Neuronal stem cell (in vitro differentiated cells): ENCODE results near the gene RNF152.

Experiments used
- DNase-seq: peaks from one replicate; pipeline ENCODE4 v3.0.0-alpha.2; 2013; ENCODE audit warnings: low spot score
- H2AFZ ChIP-seq: one replicate; pipeline ENCODE4 v1.6.1; 2013; ENCODE audit warnings: mild to moderate bottlenecking, low read length, inconsistent platforms
- H2AK5ac ChIP-seq: 2 replicates; pipeline ENCODE4 v1.6.1; 2013; ENCODE audit warnings: low read depth, mild to moderate bottlenecking, inconsistent platforms, low read length, moderate library complexity, mixed read lengths
- H2BK120ac ChIP-seq: 2 replicates; pipeline ENCODE4 v1.6.1; 2013; ENCODE audit warnings: low read depth, mild to moderate bottlenecking, inconsistent platforms, low read length, moderate library complexity, mixed read lengths
- H2BK12ac ChIP-seq: one replicate; pipeline ENCODE4 v1.6.1; 2013; ENCODE audit warnings: low read length, inconsistent platforms
- H2BK15ac ChIP-seq: 2 replicates; pipeline ENCODE4 v1.6.1; 2013; ENCODE audit warnings: mild to moderate bottlenecking, low read length, inconsistent platforms, mixed read lengths
- H2BK5ac ChIP-seq: one replicate; pipeline ENCODE4 v1.6.1; 2013; ENCODE audit warnings: inconsistent platforms, mild to moderate bottlenecking, low read length, moderate library complexity
- H3K14ac ChIP-seq: one replicate; pipeline ENCODE4 v1.6.1; 2013; ENCODE audit warnings: low read length, inconsistent platforms
- H3K18ac ChIP-seq: 2 replicates; pipeline ENCODE4 v1.6.1; 2013; ENCODE audit warnings: low read length, inconsistent platforms
- H3K23ac ChIP-seq: 2 replicates; pipeline ENCODE4 v1.6.1; 2013; ENCODE audit warnings: low read depth, mild to moderate bottlenecking, mixed read lengths, low read length, inconsistent platforms; ENCODE audit not compliant: poor library complexity
- H3K27ac ChIP-seq: replicated peaks from 3 replicates; pipeline ENCODE4 v1.5.1; 2013; ENCODE audit warnings: low read length, inconsistent platforms
- H3K27me3 ChIP-seq, 3 experiments: 2 replicates each; pipeline ENCODE4 v1.6.1; 2013; ENCODE audit warnings: low read length in 3 of 3, mild to moderate bottlenecking in 2 of 3, inconsistent platforms in 1 of 3, low read depth in 1 of 3, mixed read lengths in 1 of 3, moderate library complexity in 1 of 3; ENCODE audit not compliant: control insufficient read depth in 3 of 3, insufficient read depth in 3 of 3
- H3K36me3 ChIP-seq, 2 donors: replicated peaks in 1 of 2; 2 replicates each; pipeline ENCODE4 v1.6.1; 2013; ENCODE audit warnings: low read length in 2 of 2; ENCODE audit not compliant: control insufficient read depth in 2 of 2, insufficient read depth in 2 of 2
- H3K4ac ChIP-seq: 2 replicates; pipeline ENCODE4 v1.6.1; 2013; ENCODE audit warnings: inconsistent platforms, mild to moderate bottlenecking, low read length, moderate library complexity
- H3K4me1 ChIP-seq, 2 donors: 1 replicate in 1 of 2; 2 replicates in 1 of 2; pipeline ENCODE4 v1.6.1; 2013; ENCODE audit warnings: low read length in 2 of 2, low read depth in 1 of 2; ENCODE audit not compliant: control insufficient read depth in 2 of 2, insufficient read depth in 1 of 2
- H3K4me2 ChIP-seq: one replicate; pipeline ENCODE4 v1.6.1; 2013; ENCODE audit warnings: mild to moderate bottlenecking, low read length, inconsistent platforms; ENCODE audit not compliant: insufficient read depth, poor library complexity, severe bottlenecking
- H3K4me3 ChIP-seq, 2 donors: 2 replicates each; pipeline ENCODE4 v1.5.1; 2013; ENCODE audit warnings: low read length in 2 of 2, mild to moderate bottlenecking in 2 of 2, inconsistent platforms in 1 of 2, moderate library complexity in 1 of 2
- H3K79me1 ChIP-seq: one replicate; pipeline ENCODE4 v1.6.1; 2013; ENCODE audit warnings: low read depth, mild to moderate bottlenecking, inconsistent platforms, low read length, moderate library complexity
- H3K9ac ChIP-seq: one replicate; pipeline ENCODE4 v1.6.1; 2013; ENCODE audit warnings: mild to moderate bottlenecking, low read depth, low read length, inconsistent platforms; ENCODE audit not compliant: poor library complexity
- H3K9me3 ChIP-seq, 2 donors: replicated peaks in 1 of 2; 2 replicates each; pipeline versions ENCODE3 to v1.6.1; 2013; ENCODE audit warnings: low read length in 2 of 2, mild to moderate bottlenecking in 2 of 2, inconsistent platforms in 1 of 2, low read depth in 1 of 2, mixed read lengths in 1 of 2, moderate library complexity in 1 of 2; ENCODE audit not compliant: control insufficient read depth in 2 of 2, insufficient read depth in 1 of 2
- H4K8ac ChIP-seq: one replicate; pipeline ENCODE4 v1.6.1; 2013; ENCODE audit warnings: low read depth, mild to moderate bottlenecking, inconsistent platforms, low read length, moderate library complexity
- H4K91ac ChIP-seq: one replicate; pipeline ENCODE4 v1.6.1; 2013; ENCODE audit warnings: low read length, low read depth, mild to moderate bottlenecking, inconsistent platforms; ENCODE audit not compliant: poor library complexity
- WGBS, 2 donors: extraction: QIAGEN DNeasy Blood & Tissue Kit; methylation state at CpG; one replicate each; pipeline ENCODE4 v1.1.7; 2013; ENCODE audit warnings: missing lambda C conversion rate in 2 of 2, mixed read lengths in 1 of 2; ENCODE audit not compliant: insufficient read length in 2 of 2, insufficient replicate concordance in 1 of 2; ENCODE audit errors: extremely low coverage in 2 of 2; 5-methylcytosine and 5-hydroxymethylcytosine counted together

Gene RNF152

DNA sequence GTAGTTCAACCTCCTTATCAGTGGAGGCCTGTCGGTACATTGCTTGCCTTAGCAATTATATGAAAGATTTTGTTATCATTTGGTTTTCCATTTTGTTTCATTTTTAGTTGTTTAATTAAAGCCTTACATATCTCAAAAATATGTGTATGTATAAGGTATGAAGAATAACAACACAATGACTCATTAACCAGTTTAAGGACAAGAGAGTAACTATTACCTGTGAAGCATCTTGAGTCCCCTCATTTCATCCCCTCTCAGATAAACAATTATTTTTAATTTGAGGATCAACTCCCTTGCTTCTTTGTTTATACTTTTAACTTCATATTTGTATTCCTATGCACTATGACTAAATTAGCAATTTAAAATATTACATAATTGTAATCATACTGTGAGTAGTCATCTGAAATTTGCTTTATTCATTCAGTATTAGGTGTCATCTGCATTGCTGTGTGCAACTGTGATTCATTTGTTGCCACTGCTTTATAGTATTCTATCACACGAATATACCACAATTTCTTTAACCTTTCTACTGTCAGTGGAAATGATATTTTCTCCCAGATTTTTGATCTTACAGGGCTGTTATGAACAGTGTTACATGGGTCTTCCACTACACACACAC, 126.4 kb downstream of the RNF152 start:
- no peaks in the 10 kb centered on the region for H3K36me3 ChIP-seq
- H2BK120ac ChIP-seq, result no peak overlapping the region
- no peak overlapping the region for H2BK5ac ChIP-seq
- DNase-seq, result no peak
- H4K91ac ChIP-seq, result no peak overlapping the region
- no peaks in the 10 kb centered on the region for H3K79me1 ChIP-seq
- H3K4me3 ChIP-seq, result no peak overlapping the region
- H3K27ac ChIP-seq, result no peak overlapping the region
- H2BK12ac ChIP-seq, result no peak overlapping the region
- no CpG with 5 or more reads among the region's 2 CpGs for WGBS, 2 donors
- no peak overlapping the region for H2AFZ ChIP-seq
- H3K4me2 ChIP-seq, result no peak overlapping the region
- no peak overlapping the region for H4K8ac ChIP-seq
- H3K27me3 ChIP-seq, result no peaks in the 10 kb centered on the region
- no peak overlapping the region for H2AK5ac ChIP-seq
- no peak overlapping the region for H3K18ac ChIP-seq
- no peak overlapping the region for H3K9ac ChIP-seq
- no peaks in the 10 kb centered on the region for H3K9me3 ChIP-seq
- no peak overlapping the region for H3K4ac ChIP-seq
- H3K14ac ChIP-seq, result no peak overlapping the region
- no peak overlapping the region for H2BK15ac ChIP-seq
- peaks cover 6 to 16% of the 10 kb centered on the region in 2 donors for H3K4me1 ChIP-seq
- H3K23ac ChIP-seq, result no peak overlapping the region

DNA sequence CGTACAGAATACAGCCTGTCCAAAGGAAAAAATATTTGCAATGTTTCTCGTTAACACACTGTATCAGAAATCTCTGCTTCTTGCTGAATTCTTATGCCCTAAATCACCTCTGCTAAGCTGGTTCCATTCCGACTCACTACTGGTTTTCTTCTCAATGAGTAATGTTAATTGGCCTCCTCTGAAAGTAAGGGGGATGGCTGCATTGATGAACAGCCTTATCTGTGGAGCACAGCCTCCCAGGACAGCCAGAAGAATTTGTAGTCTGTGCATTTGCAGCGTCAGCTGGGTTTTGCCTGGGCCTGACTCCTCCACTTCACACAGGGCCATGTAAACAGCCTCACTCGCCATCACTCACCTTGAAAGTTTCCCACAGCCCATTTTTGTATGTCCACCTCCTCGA, 127.7 kb downstream of the RNF152 start:
- H2BK120ac ChIP-seq, result no peak overlapping the region
- H2AFZ ChIP-seq, result peak overlapping the region; percentile 73
- H3K23ac ChIP-seq, result no peak overlapping the region
- H3K9ac ChIP-seq, result no peak overlapping the region
- H2BK15ac ChIP-seq, result no peak overlapping the region
- H4K91ac ChIP-seq, result no peak overlapping the region
- H3K36me3 ChIP-seq, result no peaks in the 10 kb centered on the region
- no peak overlapping the region for H2BK5ac ChIP-seq
- no peak overlapping the region for H2AK5ac ChIP-seq
- H3K4me2 ChIP-seq, result no peak overlapping the region
- no peak overlapping the region for H3K4ac ChIP-seq
- no peak overlapping the region for H3K18ac ChIP-seq
- no peaks in the 10 kb centered on the region for H3K27me3 ChIP-seq
- peak overlapping the region; percentile 5 for H3K27ac ChIP-seq
- no peaks in the 10 kb centered on the region for H3K79me1 ChIP-seq
- peaks cover 6 to 17% of the 10 kb centered on the region in 2 donors for H3K4me1 ChIP-seq
- WGBS, 2 donors, result no CpG with 5 or more reads among the region's 6 CpGs
- DNase-seq, result peak; percentile 11
- H3K14ac ChIP-seq, result no peak overlapping the region
- no peaks in the 10 kb centered on the region for H3K9me3 ChIP-seq
- H2BK12ac ChIP-seq, result no peak overlapping the region
- H3K4me3 ChIP-seq, result no peak overlapping the region
- H4K8ac ChIP-seq, result no peak overlapping the region

DNA sequence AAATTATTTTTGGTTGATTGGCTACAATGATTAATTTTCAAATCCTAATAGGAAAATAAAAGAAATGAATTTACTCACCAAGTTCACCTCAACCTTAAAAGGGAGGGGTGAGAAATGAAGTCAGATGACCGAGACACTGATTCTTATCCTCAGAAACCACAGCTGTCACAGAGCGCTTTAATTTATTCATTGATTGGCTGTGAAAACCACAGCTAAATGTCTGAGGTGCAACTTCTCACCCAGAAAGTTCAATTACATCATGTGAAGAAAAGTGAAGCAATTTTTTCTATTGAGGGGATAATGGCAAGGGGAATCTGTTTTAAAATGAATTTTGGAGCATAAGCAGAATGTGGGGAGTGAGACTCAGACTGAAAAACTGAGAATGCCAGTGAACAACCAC, 128.4 kb downstream of the RNF152 start:
- Histone ChIP-seq H2BK5ac (no peak overlapping the region), H3K9me3 (no peaks in the 10 kb centered on the region), H3K4me3 (no peak overlapping the region), H3K27ac (no peak overlapping the region), H4K8ac (no peak overlapping the region), H3K23ac (no peak overlapping the region), H4K91ac (no peak overlapping the region), H3K36me3 (no peaks in the 10 kb centered on the region), H2AFZ (peak overlapping the region; percentile 73), H3K14ac (no peak overlapping the region), H3K9ac (no peak overlapping the region), H3K4me1 (peaks cover 6 to 17% of the 10 kb centered on the region in 2 donors), H2BK15ac (no peak overlapping the region), H3K4ac (no peak overlapping the region), H2AK5ac (no peak overlapping the region), H2BK12ac (no peak overlapping the region), H3K4me2 (no peak overlapping the region), H3K27me3 (no peaks in the 10 kb centered on the region), H2BK120ac (no peak overlapping the region), H3K79me1 (no peaks in the 10 kb centered on the region), H3K18ac (no peak overlapping the region)
- no peak for DNase-seq
- no CpG with 5 or more reads among the region's 2 CpGs for WGBS, 2 donors

DNA sequence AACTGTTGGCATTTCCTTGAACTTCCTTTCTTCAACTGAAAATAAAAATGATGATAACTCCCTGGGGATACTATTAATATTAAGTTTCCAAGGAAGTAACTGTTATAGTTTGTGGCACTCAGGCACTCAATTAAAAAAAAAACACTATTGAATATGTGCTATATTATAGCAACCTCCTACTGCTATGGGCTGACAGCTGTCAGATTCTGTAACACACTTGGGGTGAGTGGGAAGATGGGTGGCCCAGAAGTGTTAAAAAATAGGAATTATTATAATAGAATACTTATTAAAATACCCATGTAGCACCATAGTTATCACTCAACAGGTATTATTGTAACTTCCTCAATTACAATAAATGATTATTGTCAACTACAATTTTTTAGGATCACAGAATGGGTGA, 130.9 kb downstream of the RNF152 start:
- no peaks in the 10 kb centered on the region for H3K9me3 ChIP-seq
- H3K4me3 ChIP-seq, result no peak overlapping the region
- H4K91ac ChIP-seq, result no peak overlapping the region
- no peak overlapping the region for H2BK12ac ChIP-seq
- no peak for DNase-seq
- H2AFZ ChIP-seq, result no peak overlapping the region
- no peak overlapping the region for H3K4ac ChIP-seq
- no peaks in the 10 kb centered on the region for H3K79me1 ChIP-seq
- H3K4me1 ChIP-seq, result peaks cover 6 to 17% of the 10 kb centered on the region in 2 donors
- no peak overlapping the region for H3K14ac ChIP-seq
- H2BK120ac ChIP-seq, result no peak overlapping the region
- H2BK15ac ChIP-seq, result no peak overlapping the region
- no peak overlapping the region for H3K9ac ChIP-seq
- H3K18ac ChIP-seq, result no peak overlapping the region
- H3K27me3 ChIP-seq, result no peaks in the 10 kb centered on the region
- no peak overlapping the region for H3K23ac ChIP-seq
- no peak overlapping the region for H2AK5ac ChIP-seq
- no peak overlapping the region for H4K8ac ChIP-seq
- H3K4me2 ChIP-seq, result no peak overlapping the region
- H2BK5ac ChIP-seq, result no peak overlapping the region
- H3K36me3 ChIP-seq, result no peaks in the 10 kb centered on the region
- no peak overlapping the region for H3K27ac ChIP-seq
